ENCODE measurements around the gene TBC1D2B.

Gene TBC1D2B

DNA sequence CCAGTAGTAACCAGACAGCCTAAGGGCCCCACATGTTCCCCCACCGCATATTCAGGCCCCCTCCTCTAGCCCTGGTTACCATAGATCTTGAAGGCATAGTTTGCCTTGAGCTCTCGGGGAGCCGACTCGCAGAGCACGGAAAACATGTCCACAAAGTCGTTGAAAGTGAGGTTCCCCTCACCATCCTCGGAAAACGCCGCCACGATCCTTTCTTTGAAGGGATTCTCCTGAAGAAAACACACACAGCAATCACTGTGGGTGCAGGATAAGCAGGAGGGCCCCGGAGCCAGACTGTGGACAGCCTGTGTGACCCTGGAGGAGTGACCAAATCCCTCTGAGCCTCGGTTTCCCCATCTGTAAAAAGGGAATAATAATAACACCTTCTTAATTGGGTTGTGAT is 31.6 kb upstream of the TBC1D2B start:
- no peak for DNase-seq (ENCODE audit: low spot score)
- TF ChIP-seq, protein P1, sequence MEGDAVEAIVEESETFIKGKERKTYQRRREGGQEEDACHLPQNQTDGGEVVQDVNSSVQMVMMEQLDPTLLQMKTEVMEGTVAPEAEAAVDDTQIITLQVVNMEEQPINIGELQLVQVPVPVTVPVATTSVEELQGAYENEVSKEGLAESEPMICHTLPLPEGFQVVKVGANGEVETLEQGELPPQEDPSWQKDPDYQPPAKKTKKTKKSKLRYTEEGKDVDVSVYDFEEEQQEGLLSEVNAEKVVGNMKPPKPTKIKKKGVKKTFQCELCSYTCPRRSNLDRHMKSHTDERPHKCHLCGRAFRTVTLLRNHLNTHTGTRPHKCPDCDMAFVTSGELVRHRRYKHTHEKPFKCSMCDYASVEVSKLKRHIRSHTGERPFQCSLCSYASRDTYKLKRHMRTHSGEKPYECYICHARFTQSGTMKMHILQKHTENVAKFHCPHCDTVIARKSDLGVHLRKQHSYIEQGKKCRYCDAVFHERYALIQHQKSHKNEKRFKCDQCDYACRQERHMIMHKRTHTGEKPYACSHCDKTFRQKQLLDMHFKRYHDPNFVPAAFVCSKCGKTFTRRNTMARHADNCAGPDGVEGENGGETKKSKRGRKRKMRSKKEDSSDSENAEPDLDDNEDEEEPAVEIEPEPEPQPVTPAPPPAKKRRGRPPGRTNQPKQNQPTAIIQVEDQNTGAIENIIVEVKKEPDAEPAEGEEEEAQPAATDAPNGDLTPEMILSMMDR (IDR thresholded peaks at IDR 0.05; ENCODE audit: extremely low read depth, missing control alignments), result no peak

DNA sequence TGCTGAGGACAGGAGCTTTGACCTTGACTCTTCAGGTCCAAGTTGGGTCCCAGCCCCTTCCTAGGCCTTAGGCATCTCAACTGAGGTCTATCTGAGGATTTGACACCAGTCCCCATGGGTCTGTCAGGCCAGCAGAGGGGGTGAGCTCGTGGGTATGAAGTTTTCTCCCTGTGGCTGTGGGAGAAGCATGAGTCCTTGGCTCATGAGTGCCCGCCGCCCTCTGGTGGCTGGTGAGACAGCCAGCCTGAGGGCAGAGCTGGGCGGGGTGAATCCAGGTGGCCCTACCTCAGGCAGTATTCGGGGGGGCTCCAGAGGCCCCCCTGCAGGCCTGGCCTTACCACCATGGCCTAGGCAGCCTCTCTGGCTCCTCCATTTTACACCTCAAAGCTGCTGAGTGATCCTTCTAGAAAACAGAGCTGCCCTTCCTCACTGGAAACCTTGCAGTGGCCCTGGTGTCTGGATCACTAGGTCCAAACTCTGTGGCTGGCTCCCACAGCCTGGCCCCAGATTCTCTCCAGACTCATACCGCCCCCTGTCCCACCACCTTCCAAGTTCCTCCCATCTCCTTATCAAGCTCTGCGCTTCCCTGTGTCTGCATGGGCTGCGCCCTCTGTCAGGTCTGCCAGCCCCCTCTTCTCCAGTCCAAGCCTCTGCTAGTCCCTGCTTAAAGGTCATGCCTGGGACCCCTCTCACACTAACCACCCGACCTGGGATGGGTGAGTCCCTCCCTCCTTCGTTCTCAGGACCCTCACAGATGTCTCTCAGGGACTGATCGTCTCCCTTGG is 31.0 kb upstream of the TBC1D2B start:
- TF ChIP-seq, protein P1 (IDR thresholded peaks at IDR 0.05; ENCODE audit: extremely low read depth, missing control alignments), result peak; percentile 85
- DNase-seq (ENCODE audit: low spot score), result peak; percentile 78

DNA sequence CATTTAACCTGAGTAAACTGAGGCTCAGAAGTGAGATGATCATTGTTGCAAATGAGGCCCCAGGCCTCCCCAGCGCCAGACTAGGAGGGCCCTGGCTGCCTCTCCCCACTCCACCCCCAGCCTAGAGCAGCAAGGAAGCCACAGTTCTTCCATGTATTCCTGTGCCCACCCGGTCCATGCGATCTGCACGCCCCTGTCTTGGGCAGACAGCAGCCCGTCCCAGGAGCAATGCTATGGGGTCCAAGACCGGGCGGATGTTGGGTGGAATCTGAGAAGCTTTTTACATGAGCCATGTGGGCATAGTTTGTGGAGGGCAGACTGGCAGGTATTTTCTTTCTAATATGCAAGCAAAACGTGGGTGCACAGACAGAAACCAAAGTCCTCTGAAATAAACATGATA is 30.0 kb upstream of the TBC1D2B start:
- no peak for DNase-seq (ENCODE audit: low spot score)
- TF ChIP-seq, protein P1 (IDR thresholded peaks at IDR 0.05; ENCODE audit: extremely low read depth, missing control alignments), result no peak

DNA sequence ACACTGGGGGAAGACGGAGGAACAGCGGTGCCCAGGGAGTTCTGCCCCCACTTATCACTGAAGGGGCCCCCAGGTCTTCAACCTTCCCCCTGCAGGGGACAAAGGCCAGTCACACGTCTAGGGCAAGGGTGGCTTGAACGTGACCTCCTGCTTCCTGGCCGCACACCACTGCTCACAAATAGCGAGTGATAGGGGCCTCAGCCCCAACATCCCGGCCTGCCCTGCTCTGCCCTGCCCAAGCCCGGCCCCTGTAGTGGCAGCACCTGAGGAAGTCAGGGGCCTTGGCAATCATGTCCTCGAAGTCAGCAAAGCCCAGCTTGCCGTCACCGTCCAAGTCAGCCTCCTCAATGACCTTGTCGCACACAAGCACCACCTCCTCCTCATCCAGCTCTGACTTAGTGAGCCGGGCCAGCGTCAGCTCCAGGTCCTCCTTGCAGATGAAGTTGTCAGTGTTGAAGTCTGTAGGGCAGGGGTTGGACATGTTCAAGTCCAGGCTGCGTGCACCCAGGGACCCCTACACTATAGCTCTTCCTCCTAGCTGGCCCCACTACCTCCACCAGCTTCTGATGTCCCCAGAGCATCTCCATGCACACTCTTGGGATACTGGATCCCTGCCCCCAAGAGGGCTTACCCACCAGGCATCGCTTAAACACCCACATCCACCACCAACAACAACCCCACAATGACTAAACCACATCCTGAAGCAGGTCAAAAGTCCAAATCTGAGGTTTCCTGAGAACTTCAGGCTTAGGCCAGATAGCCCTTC is 28.1 kb upstream of the TBC1D2B start:
- TF ChIP-seq, protein P1 (IDR thresholded peaks at IDR 0.05; ENCODE audit: extremely low read depth, missing control alignments), result no peak
- no peak for DNase-seq (ENCODE audit: low spot score)

DNA sequence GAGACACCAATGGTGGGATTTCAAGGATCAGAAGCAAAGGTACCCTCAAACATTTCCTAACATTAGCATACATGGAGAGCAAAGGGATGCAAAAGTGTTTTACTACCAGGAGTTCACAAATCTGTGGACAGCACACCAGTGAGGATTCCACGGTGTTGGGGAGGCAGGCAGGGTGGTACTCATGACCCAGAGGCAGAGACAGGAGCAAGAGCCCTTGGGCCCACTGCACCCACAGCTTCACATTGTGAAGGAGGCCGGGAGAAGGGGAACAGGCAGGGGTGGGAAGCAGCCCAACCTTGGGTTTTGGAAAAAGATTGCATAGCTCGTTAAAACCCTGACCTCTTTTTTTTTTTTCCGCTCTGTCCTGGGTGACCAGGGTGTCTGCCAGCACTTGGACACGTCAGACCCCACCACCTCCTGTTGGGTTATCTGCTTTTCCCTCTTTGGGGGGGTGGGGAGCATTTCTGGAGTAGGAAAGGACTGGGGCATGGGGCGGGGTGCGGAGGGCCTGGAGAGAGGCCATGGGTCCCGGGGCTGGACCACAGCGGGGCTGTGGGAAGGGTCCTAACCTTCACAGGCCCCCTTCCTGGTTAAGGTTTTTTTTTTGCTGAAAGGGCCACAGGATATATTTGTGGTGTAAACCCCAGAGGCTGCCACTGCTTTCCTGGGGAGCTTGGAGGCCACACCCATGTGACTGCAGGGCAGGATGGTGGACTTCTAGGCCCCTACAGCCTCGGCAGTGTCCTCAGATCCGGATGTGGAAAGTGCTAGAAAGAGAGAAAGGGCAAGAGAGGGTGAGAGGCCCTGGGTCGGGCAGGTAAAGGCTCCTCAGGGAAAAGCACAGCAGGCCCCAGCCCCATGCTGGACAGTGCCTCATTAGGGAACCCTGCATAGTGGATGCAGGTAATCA is 27.3 kb upstream of the TBC1D2B start:
- TF ChIP-seq, protein P1 (IDR thresholded peaks at IDR 0.05; ENCODE audit: extremely low read depth, missing control alignments), result no peak
- no peak for DNase-seq (ENCODE audit: low spot score)

DNA sequence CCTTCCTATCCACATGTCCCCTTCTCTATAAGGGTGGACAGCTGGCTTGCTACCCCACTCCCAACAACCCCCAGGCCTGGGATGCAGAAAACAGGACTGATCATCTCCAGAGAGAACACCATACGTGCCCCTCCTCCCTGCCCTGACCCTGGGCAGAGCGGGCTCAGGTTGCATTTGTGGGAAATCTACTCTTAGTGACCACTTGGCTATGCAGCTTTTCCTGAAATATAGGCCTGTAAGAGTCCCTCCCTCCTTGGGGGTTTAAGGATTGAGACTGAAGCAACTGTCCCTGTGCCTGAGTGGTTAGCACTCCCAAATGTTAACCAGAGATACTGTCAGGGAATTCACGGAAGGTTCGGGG is 26.6 kb upstream of the TBC1D2B start:
- TF ChIP-seq, protein P1 (IDR thresholded peaks at IDR 0.05; ENCODE audit: extremely low read depth, missing control alignments), result no peak
- no peak for DNase-seq (ENCODE audit: low spot score)
